ENCODE data around the gene NOC2L. TPM values are rescaled to one million over a fixed set of nuclear protein-coding genes. Genes with fewer than 3 reads are reported as not detected.
"Not testable (repeated sequence)": the region's sequence is repeated elsewhere in the genome, so short reads cannot be mapped to it uniquely, and the experiment has no call there.

Gene NOC2L
- total RNA-seq, 1 experiment from 2014 or later: 100 TPM

DNA sequence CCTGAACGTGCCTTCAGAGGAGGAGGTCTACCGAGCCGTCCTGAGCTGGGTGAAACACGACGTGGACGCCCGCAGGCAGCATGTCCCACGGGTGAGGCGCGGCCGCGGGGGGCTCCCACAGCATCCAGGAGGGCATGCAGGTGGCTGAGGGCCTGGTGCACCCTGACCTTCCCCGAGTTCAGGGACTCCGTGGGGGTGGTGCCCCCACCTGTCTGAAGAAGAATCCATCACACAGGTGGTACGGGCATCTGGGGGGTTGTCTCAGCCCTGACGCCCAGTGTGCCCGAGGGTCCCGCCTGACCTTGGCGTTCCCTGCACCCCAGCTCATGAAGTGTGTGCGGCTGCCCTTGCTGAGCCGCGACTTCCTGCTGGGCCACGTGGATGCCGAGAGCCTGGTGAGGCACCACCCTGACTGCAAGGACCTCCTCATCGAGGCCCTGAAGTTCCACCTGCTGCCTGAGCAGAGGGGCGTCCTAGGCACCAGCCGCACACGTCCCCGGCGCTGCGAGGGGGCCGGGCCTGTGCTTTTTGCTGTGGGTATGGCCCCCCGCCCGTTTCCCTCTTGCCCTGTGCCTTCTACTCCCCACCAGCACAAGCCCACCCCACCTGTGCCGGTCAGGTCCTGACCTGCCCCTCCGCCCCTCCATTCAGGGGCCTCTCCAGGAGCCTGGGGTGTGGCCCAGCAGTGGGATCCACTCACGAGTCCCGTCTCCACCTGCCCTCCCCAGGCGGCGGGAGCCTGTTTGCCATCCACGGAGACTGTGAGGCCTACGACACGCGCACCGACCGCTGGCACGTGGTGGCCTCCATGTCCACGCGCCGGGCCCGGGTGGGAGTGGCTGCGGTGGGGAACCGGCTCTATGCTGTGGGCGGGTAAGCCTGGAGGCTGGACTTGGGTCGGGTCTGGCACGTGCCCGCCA lies 3.6 kb upstream of the NOC2L start:
- DNase-seq (ENCODE audit: low read depth): no peak

DNA sequence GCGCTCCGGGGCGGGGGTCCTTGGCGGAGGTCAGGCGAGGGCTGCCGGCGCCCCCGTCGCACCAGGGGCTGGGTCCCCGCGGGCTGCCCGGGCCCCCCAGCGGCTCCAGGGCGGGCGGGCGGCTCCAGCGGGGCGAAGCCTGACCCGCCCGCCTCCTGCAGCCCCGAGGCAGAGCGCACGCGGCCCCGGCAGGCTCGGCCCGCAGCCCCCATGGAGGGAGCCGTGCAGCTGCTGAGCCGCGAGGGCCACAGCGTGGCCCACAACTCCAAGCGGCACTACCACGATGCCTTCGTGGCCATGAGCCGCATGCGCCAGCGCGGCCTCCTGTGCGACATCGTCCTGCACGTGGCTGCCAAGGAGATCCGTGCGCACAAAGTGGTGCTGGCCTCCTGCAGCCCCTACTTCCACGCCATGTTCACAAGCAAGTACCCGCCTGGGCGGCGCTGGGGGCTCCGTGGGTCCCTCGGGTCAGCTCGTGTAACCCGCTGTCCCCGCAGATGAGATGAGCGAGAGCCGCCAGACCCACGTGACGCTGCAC lies 2.1 kb upstream of the NOC2L start:
- DNase-seq (ENCODE audit: low read depth): no peak

DNA sequence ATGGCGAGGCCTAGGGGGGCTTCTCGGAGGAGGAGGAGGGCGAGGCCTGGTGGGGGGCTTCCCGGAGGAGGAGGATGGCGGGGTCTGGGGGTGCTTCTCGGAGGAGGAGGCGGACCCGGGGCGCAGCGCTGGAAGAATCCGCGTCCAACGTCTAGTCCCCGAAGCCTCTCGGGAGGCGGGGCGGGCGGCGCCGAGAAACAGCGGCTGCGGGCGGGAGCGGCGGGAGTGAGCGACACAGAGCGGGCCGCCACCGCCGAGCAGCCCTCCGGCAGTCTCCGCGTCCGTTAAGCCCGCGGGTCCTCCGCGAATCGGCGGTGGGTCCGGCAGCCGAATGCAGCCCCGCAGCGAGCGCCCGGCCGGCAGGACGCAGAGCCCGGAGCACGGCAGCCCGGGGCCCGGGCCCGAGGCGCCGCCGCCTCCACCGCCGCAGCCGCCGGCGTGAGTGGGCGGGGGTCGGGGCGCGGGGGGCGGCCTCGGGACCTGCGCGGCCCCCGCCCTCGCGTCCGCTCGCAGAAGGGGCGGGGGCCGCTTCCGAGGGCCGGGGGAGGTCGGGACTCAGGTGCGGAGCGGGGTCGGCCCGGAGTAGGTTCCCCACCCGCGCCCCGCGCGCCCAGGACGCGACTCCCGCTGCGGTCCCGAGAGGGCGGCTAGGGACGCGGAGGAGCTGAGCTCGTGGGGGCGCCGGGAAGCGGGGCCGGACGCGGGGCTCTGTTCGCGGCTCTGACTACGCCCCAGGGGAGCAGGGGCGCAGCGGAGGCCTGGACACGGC lies 1.5 kb upstream of the NOC2L start, which contains the start of gene KLHL17:
Gene KLHL17 (plus strand): TSS at position 222 of the 769 bp plus-strand sequence. CDS start 110 bp downstream, at position 332.
- DNase-seq (ENCODE audit: low read depth): peak; percentile 59

DNA sequence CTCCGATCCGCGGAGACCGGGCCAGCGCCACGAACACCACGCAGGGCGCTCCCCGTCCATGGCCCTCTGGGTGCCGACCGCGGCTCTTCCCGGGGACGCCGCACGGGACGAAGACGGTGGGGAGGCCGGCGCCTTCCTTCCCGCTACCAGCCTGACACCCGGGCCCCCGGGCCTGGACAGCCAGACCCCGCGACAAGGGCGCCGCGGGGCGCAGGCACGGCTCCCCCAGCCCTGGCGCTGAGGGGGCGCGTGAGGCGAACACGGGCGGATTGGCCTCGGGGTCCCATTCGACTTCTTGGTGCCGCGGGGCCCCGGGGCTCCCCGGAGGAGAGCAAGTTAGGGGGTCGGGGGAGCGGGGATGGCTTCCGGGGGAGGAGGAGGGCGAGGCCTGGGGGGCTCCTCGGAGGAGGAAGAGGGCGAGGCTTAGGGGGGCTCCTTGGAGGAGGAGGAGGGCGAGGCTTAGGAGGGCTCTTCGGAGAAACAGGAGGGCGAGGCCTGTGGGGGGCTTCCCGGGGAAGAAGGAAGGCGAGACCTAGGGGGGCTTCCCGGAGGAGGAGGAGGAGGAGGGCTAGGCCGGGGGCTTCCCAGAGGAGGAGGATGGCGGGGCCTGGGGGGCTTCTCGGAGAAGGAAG lies 791 bp upstream of the NOC2L start:
- DNase-seq (ENCODE audit: low read depth): no peak

DNA sequence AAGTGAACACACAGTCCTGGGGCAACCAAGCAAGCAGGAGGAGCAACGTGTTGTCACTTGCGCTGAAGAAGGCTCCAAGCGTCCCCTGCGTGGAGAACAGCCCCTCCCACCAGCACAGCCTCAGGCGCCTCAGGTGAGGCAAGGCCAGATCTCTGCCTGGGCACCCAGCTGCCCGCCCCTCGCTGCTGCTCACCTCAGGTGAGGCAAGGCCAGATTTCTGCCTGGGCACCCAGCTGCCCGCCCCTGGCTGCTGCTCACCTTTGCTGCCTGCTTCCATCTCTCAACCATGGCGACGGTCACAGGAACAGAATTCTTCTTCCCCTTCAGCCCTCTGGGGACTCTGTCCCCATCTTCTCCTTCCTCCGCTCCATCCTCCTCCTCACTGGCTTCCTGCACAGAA lies 2.4 kb downstream of the NOC2L start:
- DNase-seq (ENCODE audit: low read depth): no peak

DNA sequence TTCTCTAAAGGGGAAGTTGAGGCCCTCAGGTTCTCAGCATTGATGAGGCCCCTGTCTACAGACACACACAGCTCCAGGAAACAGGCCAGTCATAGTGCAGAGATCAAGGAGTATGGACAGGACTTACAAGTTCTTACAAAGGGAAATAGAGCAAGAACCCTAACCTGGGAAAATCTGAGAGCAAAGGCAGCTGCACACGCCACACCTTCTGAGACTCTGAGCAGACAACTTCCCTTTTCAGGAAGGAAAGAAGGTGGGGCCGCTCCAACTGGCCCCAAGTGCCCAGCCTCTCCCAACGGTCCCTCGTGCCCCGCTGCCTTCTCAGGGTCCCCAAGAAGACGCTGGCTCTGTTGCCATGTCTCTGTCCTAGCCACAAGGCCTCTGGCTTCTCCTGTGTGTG lies 3.6 kb downstream of the NOC2L start:
- no peak for DNase-seq (ENCODE audit: low read depth)

DNA sequence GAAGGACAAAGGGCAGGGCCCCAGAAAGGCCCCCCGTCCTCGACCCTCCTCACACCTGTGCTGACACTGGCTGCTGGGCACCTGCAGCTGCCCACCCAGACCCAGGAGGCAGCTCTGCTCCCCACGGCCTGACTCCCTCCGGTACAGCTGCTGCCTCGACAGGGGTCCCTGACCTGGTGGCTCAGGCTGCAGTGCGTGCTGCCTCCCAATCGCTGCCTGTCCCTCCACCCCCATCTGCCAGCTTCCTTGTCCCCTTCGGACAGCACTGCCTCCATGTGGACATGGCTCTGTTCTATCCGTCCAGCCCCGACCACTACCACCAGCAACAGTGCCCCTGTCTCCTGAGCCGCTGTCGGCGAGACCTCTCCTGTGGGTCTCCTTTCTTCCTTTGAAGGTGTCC lies 4.1 kb downstream of the NOC2L start:
- no peak for DNase-seq (ENCODE audit: low read depth)

DNA sequence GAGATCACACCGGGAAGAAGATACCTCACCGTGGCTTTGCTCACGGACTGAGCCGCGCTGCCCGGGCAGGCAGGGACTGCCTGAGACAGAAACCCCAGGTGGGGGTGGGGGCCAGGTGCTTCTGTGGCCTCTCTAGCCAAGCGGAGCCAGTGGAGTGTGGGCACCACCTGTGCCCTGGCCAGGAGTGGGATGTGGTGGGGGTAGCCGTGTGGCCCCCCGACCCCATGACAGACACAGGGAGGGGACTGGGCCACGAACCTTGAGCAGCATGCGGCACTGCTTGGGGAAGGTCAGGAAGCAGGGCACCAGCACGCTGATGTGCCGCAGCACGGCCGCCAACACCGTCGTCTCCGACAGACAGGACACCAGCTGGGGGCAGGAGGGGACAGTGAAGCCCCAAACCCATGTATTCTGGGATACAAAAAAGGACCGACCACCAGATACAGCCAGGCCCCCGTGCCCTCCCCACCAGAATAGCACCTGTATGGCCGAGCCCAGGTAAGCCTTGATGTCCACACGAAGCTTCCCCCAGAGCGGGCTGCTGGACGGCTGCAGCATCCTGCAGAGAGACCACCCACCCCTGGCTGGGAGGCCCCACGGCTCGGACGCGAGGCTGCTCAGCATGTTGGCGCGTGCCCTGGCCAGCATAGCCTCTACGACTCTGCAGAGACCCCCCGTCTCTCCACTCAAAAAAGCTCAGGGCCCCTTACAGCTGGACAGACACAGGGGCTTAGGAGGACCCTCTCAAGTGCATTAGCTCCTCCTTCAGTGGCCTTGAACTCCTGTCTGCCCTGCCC lies 5.3 kb downstream of the NOC2L start:
- no peak for DNase-seq (ENCODE audit: low read depth)

DNA sequence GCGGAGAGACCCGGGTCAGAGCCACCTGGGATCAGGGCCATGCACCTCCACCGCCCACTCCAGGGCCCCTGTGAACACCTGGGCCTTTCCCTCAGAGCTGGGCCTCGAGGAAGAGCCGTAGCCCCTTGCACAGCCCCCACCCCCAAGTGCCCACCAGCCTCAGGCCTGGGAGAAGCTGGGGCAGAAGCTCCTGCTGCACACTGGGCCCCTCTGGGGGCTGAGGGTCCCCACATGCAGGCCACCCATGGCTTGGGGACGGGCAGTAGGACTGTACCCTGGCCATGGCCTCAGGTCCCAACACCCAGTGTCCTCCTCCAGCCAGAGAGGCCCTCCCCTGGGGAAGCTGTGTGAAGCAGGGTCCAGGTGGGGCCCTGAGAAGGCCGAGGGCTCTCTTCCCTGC lies 6.5 kb downstream of the NOC2L start:
- no peak for DNase-seq (ENCODE audit: low read depth)

DNA sequence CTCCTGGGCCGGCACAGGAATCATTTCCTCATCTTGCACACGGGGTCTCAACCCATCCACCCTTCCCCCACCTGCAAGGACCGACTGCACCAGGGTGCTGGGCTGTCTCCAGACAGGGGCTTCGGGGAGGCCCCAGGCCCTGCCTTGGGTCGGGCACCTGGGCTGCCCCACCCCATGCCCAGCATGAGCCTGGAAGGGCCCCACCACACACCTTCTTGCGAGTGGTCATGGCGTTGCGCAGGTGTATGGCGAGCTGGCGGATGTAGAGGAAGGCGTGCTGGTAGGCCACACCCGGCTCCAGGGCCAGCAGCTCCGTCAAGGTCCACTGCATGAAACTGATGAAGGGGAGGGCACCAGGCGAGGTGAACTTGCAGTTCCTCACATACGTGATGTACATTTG lies 6.9 kb downstream of the NOC2L start:
- no peak for DNase-seq (ENCODE audit: low read depth)

DNA sequence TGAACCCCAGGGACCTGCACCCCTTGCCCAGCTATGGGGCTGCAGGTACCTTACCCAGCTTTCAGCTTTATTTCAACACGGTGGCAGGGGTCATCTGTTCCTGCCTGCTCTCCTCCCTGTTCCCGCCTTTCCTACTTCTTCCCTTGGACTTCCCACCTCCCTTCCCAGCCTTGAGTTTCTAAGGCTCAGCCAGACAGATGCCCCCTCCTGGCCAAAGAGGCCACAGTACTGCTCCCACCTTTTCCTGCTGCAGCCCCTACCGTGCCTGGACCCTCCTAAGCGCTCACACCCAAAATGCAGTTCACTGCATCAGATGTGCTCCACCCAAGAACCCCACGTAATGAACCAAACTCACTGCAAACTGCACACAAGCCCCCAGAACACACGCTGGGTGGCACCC lies 7.7 kb downstream of the NOC2L start:
- DNase-seq (ENCODE audit: low read depth): no peak

DNA sequence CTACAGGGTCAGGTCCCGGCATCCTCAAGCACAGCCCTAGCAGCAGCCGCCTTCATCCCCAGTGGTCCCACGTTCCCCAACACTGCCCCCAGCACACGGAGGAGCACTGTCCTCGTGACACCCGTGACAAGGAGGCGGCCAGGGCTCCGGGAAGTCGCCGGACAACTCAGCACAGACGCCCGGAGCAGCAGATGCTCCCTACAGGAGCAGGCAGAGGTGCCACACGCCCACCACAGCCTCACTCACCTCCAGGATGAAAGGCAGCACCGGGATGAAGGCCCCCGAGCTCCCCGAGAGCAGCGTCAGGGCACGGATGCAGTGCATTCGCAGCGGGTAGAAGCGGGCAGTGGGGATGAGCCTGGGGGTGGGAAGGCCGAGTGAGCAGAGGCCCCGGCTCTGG lies 8.2 kb downstream of the NOC2L start:
- no peak for DNase-seq (ENCODE audit: low read depth)

DNA sequence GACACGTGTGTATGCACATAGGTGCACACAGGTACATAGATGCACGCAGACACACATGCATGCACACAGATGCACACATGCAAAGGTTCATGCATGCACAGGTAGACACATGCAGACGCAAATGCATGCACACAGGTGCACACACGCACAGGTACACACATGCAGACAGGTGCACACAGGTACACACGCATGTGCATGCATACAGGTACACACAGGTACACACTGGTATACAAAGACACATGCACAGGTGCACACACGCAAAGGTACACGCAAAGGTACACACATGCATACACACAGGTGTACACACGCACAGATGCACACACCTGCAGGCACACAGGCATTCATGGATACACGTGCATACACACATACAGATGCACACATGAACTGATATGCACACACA lies 8.8 kb downstream of the NOC2L start:
- no peak for DNase-seq (ENCODE audit: low read depth)

DNA sequence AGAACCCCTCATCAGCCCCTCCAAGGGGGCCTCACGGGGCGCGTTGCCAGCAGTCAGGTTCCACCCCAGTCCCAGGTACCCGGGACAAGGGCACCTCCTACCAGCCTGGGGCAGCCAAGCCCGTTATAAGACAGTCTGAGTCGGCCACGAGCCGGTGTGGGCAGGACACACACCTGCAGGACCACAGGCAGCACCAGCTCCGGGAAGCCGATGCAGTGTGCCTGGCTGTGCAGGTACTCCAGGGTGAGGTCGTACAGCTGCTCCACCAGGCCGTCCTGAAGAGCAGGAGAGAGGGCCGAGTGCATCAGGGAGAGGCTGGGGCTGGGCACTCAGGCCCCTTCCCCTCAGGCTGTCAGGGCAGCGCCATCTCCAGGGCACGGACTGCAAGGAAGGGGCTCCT lies 11.1 kb downstream of the NOC2L start:
- no peak for DNase-seq (ENCODE audit: low read depth)

DNA sequence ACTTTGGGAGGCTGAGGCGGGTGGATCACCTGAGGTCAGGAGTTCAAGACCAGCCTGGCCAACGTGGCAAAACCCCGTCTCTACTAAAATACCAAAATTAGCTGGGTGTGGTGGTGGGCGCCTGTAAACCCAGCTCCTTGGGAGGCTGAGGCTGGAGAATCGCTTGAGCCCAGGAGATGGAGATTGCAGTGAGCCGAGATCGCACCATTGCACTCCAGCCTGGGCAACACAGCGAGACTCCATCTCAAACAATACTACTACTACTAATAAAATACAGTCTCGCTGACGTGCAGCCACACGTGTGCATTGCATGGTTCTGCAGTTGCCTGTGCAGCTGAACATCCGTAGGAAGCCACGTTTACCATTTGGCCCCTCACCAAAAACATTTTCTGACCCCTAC lies 12.2 kb downstream of the NOC2L start:
- DNase-seq (ENCODE audit: low read depth): not testable (repeated sequence)

DNA sequence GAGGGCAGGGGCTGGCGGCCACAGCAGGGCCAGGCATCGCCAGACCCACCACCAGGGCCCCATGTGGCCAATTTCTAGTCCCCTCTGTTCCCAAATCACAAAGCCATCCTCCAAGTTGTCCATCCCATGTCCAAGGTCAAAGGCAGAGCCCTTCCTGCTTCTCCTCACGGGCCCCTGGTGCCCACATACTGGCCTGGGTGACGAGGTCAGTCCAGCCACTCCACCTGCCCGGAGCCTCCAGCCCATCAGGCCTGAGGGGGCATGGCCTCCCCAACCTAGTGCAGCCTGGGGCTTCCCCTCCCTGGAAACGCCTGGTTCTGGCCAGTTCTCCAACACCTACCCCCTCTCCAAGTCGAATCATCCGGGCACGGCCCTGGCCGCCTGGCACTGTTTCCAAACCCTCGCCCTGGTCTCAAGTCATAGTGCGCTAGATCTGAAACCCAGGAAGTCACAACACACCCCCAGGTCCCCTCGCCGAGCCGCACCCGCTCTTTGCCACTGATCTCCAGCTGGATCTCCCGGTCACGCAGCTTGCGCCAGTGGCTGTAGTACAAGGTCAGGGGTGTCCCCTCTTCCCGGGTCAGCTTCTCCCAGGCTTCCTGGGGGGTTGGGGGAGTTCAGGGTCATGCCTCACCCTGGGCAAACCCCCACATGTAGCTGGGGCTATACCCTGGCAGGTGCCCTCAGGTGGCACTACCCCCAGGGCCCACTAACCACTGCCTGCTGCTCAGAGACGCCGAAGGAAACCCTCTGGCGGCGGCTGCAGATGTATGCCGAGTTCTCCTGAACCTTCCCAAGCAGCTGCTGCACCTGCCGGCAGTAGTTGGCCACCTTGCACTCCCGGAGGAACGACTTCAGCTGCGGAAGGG lies 13.1 kb downstream of the NOC2L start:
- no peak for DNase-seq (ENCODE audit: low read depth)

DNA sequence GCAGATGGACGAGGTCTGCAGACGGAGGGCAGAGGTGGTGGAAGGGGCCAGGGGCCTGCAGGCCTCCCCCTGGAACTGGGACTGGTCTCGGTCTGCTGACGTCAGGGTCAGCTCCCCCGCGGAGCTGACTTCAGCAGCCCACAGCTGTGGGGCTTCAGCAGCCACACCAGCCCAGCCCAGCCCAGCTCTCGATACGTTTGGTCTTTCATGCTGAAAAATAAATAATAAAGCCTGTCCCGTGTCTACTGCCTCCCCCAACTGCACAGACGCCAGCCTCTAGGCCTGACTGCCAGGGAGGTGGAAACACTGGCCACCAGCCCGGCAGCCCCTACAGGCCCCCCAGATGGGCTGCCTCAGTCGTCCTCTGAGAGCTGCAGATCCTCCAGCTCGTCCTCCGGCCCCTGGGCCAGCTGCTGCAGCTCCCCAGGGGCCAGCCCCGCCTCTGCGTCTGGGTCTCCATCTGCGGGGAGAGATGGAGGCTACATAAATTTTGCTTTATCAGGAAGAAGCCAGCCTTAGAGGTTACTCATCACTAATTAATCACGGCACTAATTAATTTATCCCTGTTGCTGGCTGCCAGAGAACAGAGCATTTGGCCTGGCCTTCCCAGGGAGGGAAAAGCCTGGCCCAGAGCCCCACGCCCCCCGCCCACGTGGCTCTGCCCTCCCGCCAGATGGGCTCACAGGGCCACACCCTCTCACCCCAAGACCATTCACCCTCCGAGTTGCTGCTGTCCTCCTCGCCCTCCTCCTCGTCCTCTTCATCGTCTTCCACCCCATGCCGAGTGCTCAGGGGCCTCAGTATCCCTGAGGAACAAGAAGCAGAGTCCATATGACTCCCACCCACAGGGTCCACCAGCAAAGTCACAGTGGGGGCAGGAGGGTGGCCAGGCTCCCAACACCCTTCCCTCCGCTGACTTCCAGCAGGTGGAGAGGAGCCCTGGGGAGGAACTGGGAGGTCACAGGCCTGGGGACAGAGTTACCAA lies 14.4 kb downstream of the NOC2L start:
- DNase-seq (ENCODE audit: low read depth): no peak

DNA sequence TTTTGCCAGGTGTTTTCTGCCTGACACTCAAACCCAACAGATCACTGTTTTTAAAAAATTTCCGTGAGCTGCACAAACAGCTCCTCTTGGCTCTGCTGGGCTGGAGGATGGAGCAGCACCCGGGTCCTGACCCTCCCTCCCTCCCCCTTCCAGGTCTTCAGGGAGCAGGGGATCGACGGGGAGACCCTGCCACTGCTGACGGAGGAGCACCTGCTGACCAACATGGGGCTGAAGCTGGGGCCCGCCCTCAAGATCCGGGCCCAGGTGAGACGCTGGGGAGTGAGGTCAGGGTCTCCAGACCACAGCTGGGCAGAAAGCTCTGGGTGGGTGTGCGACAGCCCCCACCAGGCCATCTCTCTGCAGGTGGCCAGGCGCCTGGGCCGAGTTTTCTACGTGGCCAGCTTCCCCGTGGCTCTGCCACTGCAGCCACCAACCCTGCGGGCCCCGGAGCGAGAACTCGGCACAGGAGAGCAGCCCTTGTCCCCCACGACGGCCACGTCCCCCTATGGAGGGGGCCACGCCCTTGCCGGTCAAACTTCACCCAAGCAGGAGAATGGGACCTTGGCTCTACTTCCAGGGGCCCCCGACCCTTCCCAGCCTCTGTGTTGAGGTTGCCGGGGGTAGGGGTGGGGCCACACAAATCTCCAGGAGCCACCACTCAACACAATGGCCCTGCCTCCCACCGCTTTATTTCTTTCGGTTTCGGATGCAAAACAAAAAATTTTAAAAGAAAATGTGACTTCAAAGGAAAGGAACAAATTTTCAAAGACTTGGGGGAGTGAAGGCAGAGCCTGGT lies 15.3 kb downstream of the NOC2L start:
- DNase-seq (ENCODE audit: low read depth): no peak
